H1 (cell line): Measurements from ENCODE around the gene POLRMT. TPM values are rescaled to one million over a fixed set of nuclear protein-coding genes. Genes with fewer than 3 reads are reported as not detected.

ENCODE experiments used
- CTCF ChIA-PET: fragments of 300-600 bp; sonication (Branson Sonifier 250); formaldehyde crosslinking; loops from one replicate; lab custom pipeline; 2021; ENCODE audit not compliant: partially characterized antibody; lab: Charles Lee
- POLR2A ChIA-PET: fragments of 300-600 bp; sonication (Branson Sonifier 250); formaldehyde crosslinking; loops from one replicate; lab custom pipeline; 2021; ENCODE audit warnings: inconsistent platforms; ENCODE audit not compliant: partially characterized antibody; lab: Charles Lee
- DNase-seq, 2 experiments: peaks; one replicate each; pipeline versions ENCODE4 v3.0.0 to v3.0.0-alpha.2; 2010 to 2022; ENCODE audit warnings: low spot score in 2 of 2, low read depth in 1 of 2, mixed read lengths in 1 of 2
- FAIRE-seq: peaks from 2 replicates; lab custom pipeline; 2011; peaks lifted over from hg19 to GRCh38; lab: Jason Lieb, UNC
- H2AFZ ChIP-seq: 2 replicates; pipeline ENCODE4 v1.8.1; 2012; ENCODE audit warnings: low read length, inconsistent platforms
- H2AK5ac ChIP-seq: 2 replicates; pipeline ENCODE4 v1.6.1; 2013; ENCODE audit warnings: low read depth, low read length
- H2BK120ac ChIP-seq: replicated peaks from 2 replicates; pipeline ENCODE3; 2013; ENCODE audit warnings: low read depth, low read length, inconsistent platforms
- H2BK12ac ChIP-seq: 2 replicates; pipeline ENCODE4 v1.6.1; 2013; ENCODE audit warnings: low read depth, low read length
- H2BK15ac ChIP-seq: 2 replicates; pipeline ENCODE4 v1.6.1; 2013; ENCODE audit warnings: low read length
- H2BK20ac ChIP-seq: 2 replicates; pipeline ENCODE4 v1.6.1; 2013; ENCODE audit warnings: low read length
- H2BK5ac ChIP-seq: 2 replicates; pipeline ENCODE4 v1.6.1; 2013; ENCODE audit warnings: low read depth, low read length
- H3K14ac ChIP-seq: 2 replicates; pipeline ENCODE4 v1.6.1; 2013; ENCODE audit warnings: inconsistent platforms; ENCODE audit not compliant: insufficient read length
- H3K18ac ChIP-seq: 2 replicates; pipeline ENCODE4 v1.6.1; 2013; ENCODE audit warnings: low read length; ENCODE audit errors: extremely low read depth
- H3K23ac ChIP-seq: 2 replicates; pipeline ENCODE4 v1.6.1; 2013; ENCODE audit warnings: inconsistent platforms; ENCODE audit not compliant: insufficient read length
- H3K23me2 ChIP-seq: 2 replicates; pipeline ENCODE4 v1.6.1; 2013; ENCODE audit warnings: low read depth, low read length
- H3K27ac ChIP-seq: 2 replicates; pipeline ENCODE4 v1.6.1; 2011; ENCODE audit warnings: low read depth, low read length, inconsistent platforms
- H3K27me3 ChIP-seq, 4 experiments: replicated peaks in 1 of 4; 1 replicate in 1 of 4; 2 replicates in 3 of 4; pipeline versions ENCODE4 v1.6.1 to v1.8.1; 2011 to 2013; ENCODE audit warnings: low read length in 3 of 4, mild to moderate bottlenecking in 3 of 4, inconsistent platforms in 2 of 4, mixed read lengths in 2 of 4, moderate library complexity in 1 of 4; ENCODE audit not compliant: control insufficient read depth in 3 of 4, insufficient read depth in 3 of 4; ENCODE audit errors: extremely low read depth in 1 of 4
- H3K36me3 ChIP-seq, 4 experiments: 2 replicates each; pipeline versions ENCODE4 v1.6.1 to v1.8.1; 2011 to 2013; ENCODE audit warnings: mild to moderate bottlenecking in 4 of 4, low read length in 3 of 4, moderate library complexity in 2 of 4, control low read depth in 1 of 4, inconsistent platforms in 1 of 4; ENCODE audit not compliant: insufficient read depth in 4 of 4, control insufficient read depth in 2 of 4
- H3K4ac ChIP-seq: replicated peaks from 2 replicates; pipeline ENCODE3; 2013; ENCODE audit warnings: low read length, low read depth, mixed read lengths, inconsistent platforms; ENCODE audit not compliant: insufficient read length
- H3K4me1 ChIP-seq, 4 experiments: replicated peaks in 1 of 4; 1 replicate in 1 of 4; 2 replicates in 3 of 4; pipeline versions ENCODE4 v1.6.1 to v1.8.1; 2011 to 2013; ENCODE audit warnings: low read length in 3 of 4, inconsistent platforms in 2 of 4, mixed read lengths in 1 of 4; ENCODE audit not compliant: insufficient read depth in 4 of 4, control insufficient read depth in 3 of 4
- H3K4me2 ChIP-seq, 2 experiments: 2 replicates each; pipeline versions ENCODE4 v1.6.1 to v1.8.1; 2011 to 2013; ENCODE audit warnings: low read depth in 2 of 2, low read length in 2 of 2, control low read depth in 1 of 2, inconsistent platforms in 1 of 2, mild to moderate bottlenecking in 1 of 2; ENCODE audit not compliant: insufficient read depth in 1 of 2
- H3K4me3 ChIP-seq, 4 experiments: fragments of 200-600, 300-600 bp in 1 of 4; sonication (generic), shearing (Covaris generic), sonication (Bioruptor Twin) in 1 of 4; 2 replicates each; pipeline versions ENCODE4 v1.5.1 to v1.8.1; 2011 to 2016; ENCODE audit warnings: low read length in 4 of 4, low read depth in 3 of 4, control low read depth in 2 of 4, inconsistent platforms in 2 of 4, mild to moderate bottlenecking in 2 of 4, mixed read lengths in 1 of 4, moderate library complexity in 1 of 4; ENCODE audit not compliant: insufficient read depth in 2 of 4; ENCODE audit errors: extremely low read depth in 1 of 4
- H3K56ac ChIP-seq: replicated peaks from 2 replicates; pipeline ENCODE3; 2013; ENCODE audit warnings: low read depth, mild to moderate bottlenecking, mixed read lengths, low read length, inconsistent platforms; ENCODE audit not compliant: insufficient read length
- H3K79me1 ChIP-seq: 2 replicates; pipeline ENCODE4 v1.6.1; 2013; ENCODE audit warnings: low read depth, low read length, control low read depth
- H3K79me2 ChIP-seq, 2 experiments: 2 replicates each; pipeline versions ENCODE4 v1.6.1 to v1.8.1; 2012 to 2013; ENCODE audit warnings: low read length in 2 of 2, mild to moderate bottlenecking in 2 of 2, inconsistent platforms in 1 of 2; ENCODE audit not compliant: insufficient read depth in 2 of 2, control insufficient read depth in 1 of 2
- H3K9ac ChIP-seq, 4 experiments: replicated peaks in 1 of 4; 1 replicate in 1 of 4; 2 replicates in 3 of 4; pipeline versions ENCODE4 v1.6.1 to v1.8.1; 2011 to 2013; ENCODE audit warnings: low read depth in 3 of 4, low read length in 3 of 4, control low read depth in 2 of 4, mild to moderate bottlenecking in 2 of 4, moderate library complexity in 2 of 4, inconsistent platforms in 1 of 4; ENCODE audit errors: extremely low read depth in 1 of 4
- H3K9me3 ChIP-seq, 2 experiments: 2 replicates each; pipeline versions ENCODE4 v1.6.1 to v1.8.1; 2012 to 2013; ENCODE audit warnings: mild to moderate bottlenecking in 2 of 2, moderate library complexity in 2 of 2, control low read depth in 1 of 2, inconsistent platforms in 1 of 2, low read depth in 1 of 2, low read length in 1 of 2, mixed read lengths in 1 of 2; ENCODE audit not compliant: insufficient read depth in 2 of 2
- H4K20me1 ChIP-seq, 2 experiments: replicated peaks in 1 of 2; 2 replicates each; pipeline versions ENCODE3 to v1.8.1; 2011 to 2013; ENCODE audit warnings: inconsistent platforms in 2 of 2, low read length in 2 of 2, mild to moderate bottlenecking in 1 of 2; ENCODE audit not compliant: insufficient read depth in 2 of 2, control insufficient read depth in 1 of 2
- H4K5ac ChIP-seq: 2 replicates; pipeline ENCODE4 v1.6.1; 2013; ENCODE audit warnings: low read length, low read depth, mixed read lengths, inconsistent platforms; ENCODE audit not compliant: insufficient read length
- H4K8ac ChIP-seq: 2 replicates; pipeline ENCODE4 v1.8.0; 2013; ENCODE audit warnings: mild to moderate bottlenecking, moderate library complexity, low read length, inconsistent platforms; ENCODE audit not compliant: insufficient read depth; ENCODE audit errors: extremely low read depth
- H4K91ac ChIP-seq: replicated peaks from 2 replicates; pipeline ENCODE3; 2013; ENCODE audit warnings: low read length, mixed read lengths, inconsistent platforms; ENCODE audit not compliant: insufficient read length
- CTCF ChIP-seq, 3 experiments: IDR thresholded peaks; 1 replicate in 2 of 3; 2 replicates in 1 of 3; pipeline versions ENCODE4 v1.5.1 to v1.6.1; 2011; ENCODE audit warnings: low read length in 3 of 3, mild to moderate bottlenecking in 3 of 3, inconsistent platforms in 2 of 3, low read depth in 1 of 3, moderate library complexity in 1 of 3; ENCODE audit not compliant: insufficient read depth in 1 of 3; ENCODE audit errors: control extremely low read depth in 1 of 3
- HDAC6 ChIP-seq: IDR thresholded peaks from one replicate; pipeline ENCODE4 v1.7.1; 2012; ENCODE audit warnings: low read depth, mild to moderate bottlenecking, inconsistent platforms, low read length, moderate library complexity
- MAFK ChIP-seq: IDR thresholded peaks from 2 replicates; pipeline ENCODE4 v1.6.1; 2012; ENCODE audit warnings: low read depth, mild to moderate bottlenecking, improper control_type of control experiment, low read length
- RAD21 ChIP-seq, 2 experiments: IDR thresholded peaks in 1 of 2; conservative IDR thresholded peaks in 1 of 2; 2 replicates each; pipeline ENCODE4 v1.6.1; 2011; ENCODE audit warnings: low read depth in 2 of 2, low read length in 2 of 2, improper control_type of control experiment in 1 of 2, inconsistent platforms in 1 of 2, mild to moderate bottlenecking in 1 of 2, moderate library complexity in 1 of 2
- SIN3A ChIP-seq, 2 experiments: IDR thresholded peaks in 1 of 2; conservative IDR thresholded peaks in 1 of 2; 2 replicates each; pipeline ENCODE4 v1.6.1; 2011 to 2012; ENCODE audit warnings: low read length in 2 of 2, improper control_type of control experiment in 1 of 2, low read depth in 1 of 2, mild to moderate bottlenecking in 1 of 2
- SIX5 ChIP-seq: IDR thresholded peaks from 2 replicates; pipeline ENCODE4 v1.6.1; 2011; ENCODE audit warnings: mild to moderate bottlenecking, low read depth, low read length
- YY1 ChIP-seq: IDR thresholded peaks from 2 replicates; pipeline ENCODE4 v1.6.1; 2011; ENCODE audit warnings: low read depth, mild to moderate bottlenecking, low read length
- WGBS, 2 experiments: shearing (Covaris generic) in 1 of 2; methylation state at CpG; one replicate each; pipeline versions ENCODE4 v1.1.6 to v1.1.7; 2013 to 2015; ENCODE audit warnings: low lambda C conversion rate in 2 of 2, mixed read lengths in 2 of 2, inconsistent platforms in 1 of 2, low coverage in 1 of 2, missing lambda C conversion rate in 1 of 2; ENCODE audit not compliant: insufficient replicate concordance in 2 of 2, insufficient coverage in 1 of 2, insufficient read length in 1 of 2; ENCODE audit errors: extremely low coverage in 1 of 2, missing lambda C conversion rate in 1 of 2; 5-methylcytosine and 5-hydroxymethylcytosine counted together
- polyA plus RNA-seq, 7 experiments: library from polyadenylated mRNA; depleted of rRNA in 3 of 7; stranded (reverse) in 5 of 7; unstranded in 2 of 7; fragments of >200 nt in 5 of 7; fragments of 200-250 nt in 2 of 7; gene quantifications; 1 replicate in 5 of 7; 2 replicates in 1 of 7; 4 replicates in 1 of 7; pipeline versions ENCODE4 v1.2.1 to v1.2.3, GENCODE V29; 2011 to 2013; ENCODE audit warnings: missing spikeins in 2 of 7, mixed read lengths in 2 of 7
- total RNA-seq: library from RNA; stranded (reverse); fragmentation: NEBNext Ultra II Directional; extraction: Animal tissue kit (Norgen Biotek cat#: 25700); gene quantifications from 2 replicates; pipeline ENCODE4 v1.2.1, GENCODE V29; 2021

POLRMT gene
- total and polyA plus RNA-seq, 2 of the 8 experiments (the other 6 are each of a cell fraction or from before 2014, with no cell fraction given): 93.0 to 111 TPM

- no peak overlapping the region for H3K27ac ChIP-seq
- H3K27me3 ChIP-seq: peaks cover 23 to 39% (median 31%) of the 10 kb centered on the region in 4 experiments
- no peak overlapping the region for H2BK5ac ChIP-seq
- TF ChIP-seq SIN3A (conservative IDR thresholded peaks at IDR 0.05 in 1 of 2, IDR thresholded peaks at IDR 0.05 in 1 of 2; ENCODE audit: low read depth in 1 of 2, low read length in 2 of 2) (peak; percentile 64 to 73; a peak in 1 of 4 replicates), MAFK (no peak), RAD21 (IDR thresholded peaks at IDR 0.05 in 1 of 2, conservative IDR thresholded peaks at IDR 0.05 in 1 of 2; ENCODE audit: low read depth in 2 of 2, low read length in 2 of 2) (peak; percentile 32 to 61), YY1 (0 out of 2 replicates have a peak, but pooled peaks have one; percentile 13), SIX5 (no peak), CTCF (IDR thresholded peaks at IDR 0.05; ENCODE audit: control extremely low read depth in 1 of 3, insufficient read depth in 1 of 3, low read depth in 1 of 3, low read length in 3 of 3) (peak; percentile 75 to 88 (median 75)), HDAC6 (no peak)
- H2BK15ac ChIP-seq: no peak overlapping the region
- no peak overlapping the region; the same call in 1 of the 2 replicates for H2BK12ac ChIP-seq
- no peak overlapping the region for H4K91ac ChIP-seq
- no peak overlapping the region for H3K14ac ChIP-seq
- H3K9ac ChIP-seq: no peak overlapping the region
- H3K23ac ChIP-seq: no peak overlapping the region
- H3K79me1 ChIP-seq: no peaks in the 10 kb centered on the region
- H4K20me1 ChIP-seq: peaks cover 11 to 21% of the 10 kb centered on the region in 2 experiments
- H2BK120ac ChIP-seq: no peak overlapping the region
- H2AFZ ChIP-seq: no peak overlapping the region
- H3K4me1 ChIP-seq: peaks cover 0 to 10% (median 3%) of the 10 kb centered on the region in 4 experiments; a peak in 5 of 7 replicates
- H3K56ac ChIP-seq: no peak overlapping the region
- no peak overlapping the region for H2AK5ac ChIP-seq
- peaks cover 0 to 5% (median under 1%) of the 10 kb centered on the region in 4 experiments; a peak in 3 of 8 replicates for H3K36me3 ChIP-seq
- ChIA-PET POLR2A (interaction anchor here (1.5 to 6.3 kb wide), 3 partner anchors 12 to 87 kb away, joined by 3 to 78 read pairs (median 10); partner anchors contain the start of gene BSG), CTCF (interaction anchor here (0.6 to 4.7 kb wide), 14 partner anchors 11 to 78 kb away, joined by 3 to 51 read pairs (median 4); no protein-coding TSS in a partner anchor)
- H3K23me2 ChIP-seq: peaks cover 3% of the 10 kb centered on the region; the same call in 1 of the 2 replicates
- H3K4me2 ChIP-seq: peak overlapping the region in 1 of 2 experiments; percentile 30; a peak in 2 of 4 replicates
- no peak overlapping the region for H3K18ac ChIP-seq
- H4K8ac ChIP-seq: no peak overlapping the region
- 46% methylated on average over 34 of the region's 41 CpGs; no CpG with 5 or more reads in 1 of the 2 experiments for WGBS, 2 experiments
- DNase-seq: peak; percentile 61 to 90
- no peaks in the 10 kb centered on the region for H3K79me2 ChIP-seq
- no peak overlapping the region for H2BK20ac ChIP-seq
- no peaks in the 10 kb centered on the region for H3K9me3 ChIP-seq
- peak overlapping the region in 1 of 4 experiments; percentile 29; a peak in 1 of 8 replicates for H3K4me3 ChIP-seq
- no peak overlapping the region for H3K4ac ChIP-seq
- no peak overlapping the region for H4K5ac ChIP-seq
- FAIRE-seq: no peak
These were observed 45.1 kb downstream of the POLRMT start for GRCh38 chr19:588093-588740.
